ENCODE measurements around the gene LOXL4. TPM values are rescaled to one million over a fixed set of nuclear protein-coding genes. Genes with fewer than 3 reads are reported as not detected.

LOXL4 gene
- total RNA-seq, 1 experiment from 2014 or later, result 1.5 TPM

DNA sequence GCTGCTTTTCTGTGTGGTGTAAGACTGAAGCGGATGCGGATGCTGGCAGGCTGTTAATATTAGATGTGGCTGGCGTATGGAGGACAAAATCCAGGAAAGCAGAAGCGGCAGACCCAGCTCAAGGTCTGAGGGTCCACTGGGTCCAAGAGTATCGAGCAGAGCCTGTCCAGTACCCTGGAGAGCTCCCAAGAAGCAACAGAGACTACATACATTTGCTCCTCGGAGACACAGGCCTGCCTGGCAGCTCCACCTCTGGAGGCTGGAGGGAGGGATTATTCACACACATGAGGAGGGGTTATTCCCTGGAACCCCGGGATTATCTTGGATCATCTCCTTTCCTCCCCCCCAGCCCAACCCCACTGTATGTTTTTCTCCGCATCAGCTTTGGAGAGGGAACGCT lies 31.3 kb upstream of the LOXL4 start:
- no peak for DNase-seq (ENCODE audit: low read depth)
- in situ Hi-C loops (cut with HindIII; ENCODE audit: low pct_unique_long_range_greater_than_20kb, low sequenced_read_pairs), result no loop called here

DNA sequence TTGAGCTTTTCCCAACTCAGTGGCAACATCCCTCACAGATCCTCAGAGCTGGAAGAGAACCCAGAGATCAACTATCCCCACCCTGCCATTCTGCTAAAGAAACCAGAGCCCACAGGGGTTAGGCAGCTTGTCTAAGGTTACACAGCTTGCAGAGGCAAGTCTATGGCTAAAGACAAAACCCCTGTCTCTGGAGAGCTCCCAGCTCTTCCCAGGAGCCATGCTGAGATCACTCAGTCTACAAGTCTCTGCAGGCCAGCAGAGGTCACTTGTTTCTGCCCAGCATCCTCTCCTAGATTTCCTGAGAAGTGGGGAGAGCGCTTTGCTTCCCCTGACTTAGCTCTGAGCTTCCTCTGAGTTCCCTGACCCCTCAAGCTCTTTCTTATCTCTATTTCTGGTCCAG lies 28.5 kb upstream of the LOXL4 start:
- in situ Hi-C loops (cut with HindIII; ENCODE audit: low pct_unique_long_range_greater_than_20kb, low sequenced_read_pairs), result no loop called here
- DNase-seq (ENCODE audit: low read depth), result no peak

DNA sequence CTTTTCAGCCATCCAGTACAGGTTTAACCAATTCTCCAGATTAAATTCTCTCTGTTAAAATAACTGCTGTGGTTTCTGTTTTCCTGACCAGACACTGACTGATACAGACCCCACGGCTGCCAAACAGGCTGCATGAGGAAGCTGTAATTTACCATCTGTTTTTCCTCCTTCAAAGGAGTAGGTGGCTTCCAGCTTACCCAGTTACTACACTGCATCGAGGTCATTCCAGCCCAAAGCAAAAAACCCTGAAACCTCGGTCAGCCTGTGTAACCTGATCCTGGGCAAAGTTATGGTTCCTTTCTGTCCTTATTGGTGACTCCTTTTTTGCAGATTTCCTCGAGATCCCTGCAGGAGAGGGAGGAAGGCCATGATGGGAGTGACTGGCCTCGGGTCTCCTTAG lies 27.9 kb upstream of the LOXL4 start:
- no peak for DNase-seq (ENCODE audit: low read depth)
- in situ Hi-C loops (cut with HindIII; ENCODE audit: low pct_unique_long_range_greater_than_20kb, low sequenced_read_pairs), result no loop called here

GRCh38 chr10:98295401-98295811 lies 27.4 kb upstream of the LOXL4 start:
- no peak for DNase-seq (ENCODE audit: low read depth)
- in situ Hi-C loops (cut with HindIII; ENCODE audit: low pct_unique_long_range_greater_than_20kb, low sequenced_read_pairs), result no loop called here

GRCh38 chr10:98294270-98294627 lies 26.3 kb upstream of the LOXL4 start:
- in situ Hi-C loops (cut with HindIII; ENCODE audit: low pct_unique_long_range_greater_than_20kb, low sequenced_read_pairs), result no loop called here

GRCh38 chr10:98293550-98294269 lies 25.7 kb upstream of the LOXL4 start:
- in situ Hi-C loops (cut with HindIII; ENCODE audit: low pct_unique_long_range_greater_than_20kb, low sequenced_read_pairs), result no loop called here
- DNase-seq (ENCODE audit: low read depth), result no peak

More at GRCh38 chr10:98294270-98294627, 26.3 kb upstream of the LOXL4 start:
- DNase-seq (ENCODE audit: low read depth), result no peak

- DNase-seq (ENCODE audit: low read depth), result no peak
- in situ Hi-C loops (cut with HindIII; ENCODE audit: low pct_unique_long_range_greater_than_20kb, low sequenced_read_pairs), result no loop called here
These were observed 25.0 kb upstream of the LOXL4 start for GRCh38 chr10:98292971-98293370.

DNA sequence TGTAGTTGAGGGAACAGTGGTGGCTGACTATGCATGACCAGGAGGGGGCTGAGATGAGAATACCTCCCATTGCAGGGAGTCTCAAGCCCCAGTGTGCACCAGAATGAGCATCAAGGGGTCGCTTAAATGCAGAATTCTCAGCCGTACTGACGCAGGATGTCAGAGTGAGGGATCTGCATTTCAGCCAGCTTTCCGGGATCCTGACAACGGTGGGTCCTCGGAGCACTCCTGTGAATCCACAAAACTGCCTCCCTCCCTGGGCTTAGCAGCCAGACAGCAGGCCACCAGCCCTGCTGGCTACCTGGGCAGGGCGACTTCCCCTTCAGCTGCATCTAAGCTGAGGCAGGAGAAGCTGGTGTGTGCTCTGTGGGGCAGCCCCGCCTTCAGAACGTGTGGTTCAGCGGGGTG lies 21.8 kb upstream of the LOXL4 start:
- in situ Hi-C loops (cut with HindIII; ENCODE audit: low pct_unique_long_range_greater_than_20kb, low sequenced_read_pairs), result no loop called here
- DNase-seq (ENCODE audit: low read depth), result no peak

DNA sequence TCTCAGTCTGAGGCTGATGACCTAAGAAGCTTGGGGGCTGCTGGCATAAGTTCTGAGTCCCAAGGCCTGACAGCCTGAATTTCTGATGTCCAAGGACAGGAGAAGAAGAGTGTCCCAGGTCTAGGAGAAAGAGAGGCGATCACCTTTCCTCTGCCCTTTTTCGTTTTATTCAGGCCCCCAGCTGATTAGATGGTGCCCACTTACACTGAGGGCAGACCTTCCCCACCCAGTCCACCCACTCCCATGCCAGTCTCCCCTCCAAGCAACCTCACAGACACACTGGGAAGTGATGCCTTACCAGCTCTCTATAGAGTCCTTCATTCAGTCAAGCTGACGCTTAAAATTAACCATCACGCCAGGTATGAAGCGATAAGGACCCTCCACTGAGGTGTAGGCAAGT lies 19.3 kb upstream of the LOXL4 start:
- in situ Hi-C loops (cut with HindIII; ENCODE audit: low pct_unique_long_range_greater_than_20kb, low sequenced_read_pairs), result no loop called here
- no peak for DNase-seq (ENCODE audit: low read depth)

GRCh38 chr10:98286419-98286818 lies 18.4 kb upstream of the LOXL4 start:
- no peak for DNase-seq (ENCODE audit: low read depth)
- in situ Hi-C loops (cut with HindIII; ENCODE audit: low pct_unique_long_range_greater_than_20kb, low sequenced_read_pairs), result no loop called here

DNA sequence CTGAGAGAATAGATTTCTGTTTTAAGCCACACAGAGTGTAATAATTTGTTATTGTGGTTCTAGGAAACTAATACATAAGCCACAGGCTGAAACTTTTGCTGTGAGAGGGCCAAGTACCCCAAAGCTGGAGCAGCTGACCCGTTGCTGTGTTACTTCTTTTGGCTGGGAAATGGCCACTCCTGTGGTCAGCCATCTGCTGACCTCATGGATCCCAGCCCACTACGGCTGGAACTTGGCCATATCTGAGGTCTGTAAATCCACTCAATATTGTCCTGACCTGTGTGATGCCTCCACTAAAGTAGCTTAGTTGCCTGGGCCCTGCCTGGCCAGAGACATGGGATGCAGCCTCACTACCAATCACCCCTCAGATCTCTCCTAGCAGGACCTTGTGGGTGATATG lies 17.4 kb upstream of the LOXL4 start:
- no peak for DNase-seq (ENCODE audit: low read depth)
- in situ Hi-C loops (cut with HindIII; ENCODE audit: low pct_unique_long_range_greater_than_20kb, low sequenced_read_pairs), result no loop called here

DNA sequence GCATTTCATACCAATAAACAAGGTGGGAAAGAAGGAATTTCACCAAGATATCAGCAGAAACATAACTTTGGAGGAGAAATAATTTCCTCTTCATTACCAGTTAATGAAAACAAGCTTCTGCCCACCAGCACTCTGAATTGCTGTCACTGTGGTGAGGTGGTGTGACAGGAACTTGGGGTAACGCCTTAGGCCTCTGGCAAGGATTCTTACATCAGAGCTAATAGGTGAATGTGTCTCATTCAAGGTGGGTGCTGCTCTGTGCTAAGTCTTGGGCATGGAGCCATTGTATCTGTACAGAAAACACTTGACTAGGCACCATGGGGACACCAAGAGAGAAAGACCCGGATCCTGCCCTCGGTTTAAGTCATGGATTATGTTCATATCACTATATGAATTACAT lies 8.3 kb upstream of the LOXL4 start:
- in situ Hi-C loops (cut with HindIII; ENCODE audit: low pct_unique_long_range_greater_than_20kb, low sequenced_read_pairs), result no loop called here
- no peak for DNase-seq (ENCODE audit: low read depth)

GRCh38 chr10:98274562-98274961 lies 6.6 kb upstream of the LOXL4 start:
- no peak for DNase-seq (ENCODE audit: low read depth)
- in situ Hi-C loops (cut with HindIII; ENCODE audit: low pct_unique_long_range_greater_than_20kb, low sequenced_read_pairs), result no loop called here

GRCh38 chr10:98273057-98273850 lies 5.3 kb upstream of the LOXL4 start:
- no peak for DNase-seq (ENCODE audit: low read depth)
- in situ Hi-C loops (cut with HindIII; ENCODE audit: low pct_unique_long_range_greater_than_20kb, low sequenced_read_pairs), result no loop called here

DNA sequence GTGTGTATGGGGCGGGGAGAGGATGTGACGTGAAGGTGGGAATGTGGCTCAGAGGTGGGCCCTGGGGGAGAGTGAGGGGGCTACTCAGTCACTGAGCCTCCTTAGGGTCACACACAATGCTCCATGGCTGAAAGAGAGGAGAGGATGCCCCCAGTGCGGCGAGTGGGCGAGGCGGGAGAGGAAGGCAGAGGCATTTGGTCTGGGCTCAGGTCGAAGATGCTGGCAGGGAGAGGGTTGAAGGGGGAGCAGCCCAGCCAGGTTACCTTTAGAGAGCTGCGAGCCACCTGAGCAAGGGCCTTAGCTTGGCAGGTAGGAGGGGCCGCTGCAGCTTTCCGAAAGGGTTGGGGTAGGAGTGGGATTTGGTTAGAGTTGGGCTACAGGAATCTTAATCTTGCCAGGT lies 4.7 kb upstream of the LOXL4 start:
- in situ Hi-C loops (cut with HindIII; ENCODE audit: low pct_unique_long_range_greater_than_20kb, low sequenced_read_pairs), result no loop called here
- no peak for DNase-seq (ENCODE audit: low read depth)

DNA sequence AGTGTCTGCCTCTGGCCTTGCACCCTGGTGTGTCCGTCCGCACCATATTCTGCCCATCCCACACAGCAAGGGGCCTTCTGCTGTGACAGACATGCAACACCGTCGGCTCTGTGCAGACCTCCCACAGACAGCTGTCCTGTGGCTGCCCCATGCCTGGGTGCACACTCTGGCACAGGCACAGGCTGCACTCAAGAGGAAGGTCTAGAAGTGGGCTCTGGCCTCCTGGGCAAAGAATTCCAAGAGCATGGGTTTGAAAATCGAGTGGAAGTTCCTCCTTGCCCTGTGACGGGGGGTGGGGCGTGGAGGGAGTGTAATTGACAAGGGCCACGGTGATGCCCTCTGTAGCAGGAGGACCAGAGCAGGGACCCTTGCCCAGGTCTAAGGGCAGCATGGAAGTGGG lies 4.3 kb upstream of the LOXL4 start:
- no peak for DNase-seq (ENCODE audit: low read depth)
- in situ Hi-C loops (cut with HindIII; ENCODE audit: low pct_unique_long_range_greater_than_20kb, low sequenced_read_pairs), result no loop called here

DNA sequence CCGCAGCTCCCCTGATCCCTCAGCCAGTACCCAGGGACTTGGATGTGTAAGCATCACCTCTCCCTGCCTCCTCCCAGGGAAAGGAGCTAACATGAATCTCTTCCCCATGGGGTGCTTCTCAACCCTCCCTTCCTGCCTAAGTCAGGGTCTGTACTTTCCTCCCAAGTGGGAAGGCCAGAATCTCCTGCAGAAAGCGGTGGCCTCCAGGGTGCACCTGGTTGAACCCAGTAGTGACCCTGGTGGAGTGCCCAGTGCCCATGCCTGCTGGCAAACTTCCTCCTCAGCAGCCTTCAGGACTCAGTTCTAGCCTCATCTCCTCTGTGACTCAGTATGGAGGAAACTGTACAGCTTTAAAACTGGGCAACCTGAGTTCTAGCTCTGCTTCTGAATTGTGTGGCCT lies 2.8 kb upstream of the LOXL4 start:
- DNase-seq (ENCODE audit: low read depth), result no peak
- in situ Hi-C loops (cut with HindIII; ENCODE audit: low pct_unique_long_range_greater_than_20kb, low sequenced_read_pairs), result no loop called here

- in situ Hi-C loops (cut with HindIII; ENCODE audit: low pct_unique_long_range_greater_than_20kb, low sequenced_read_pairs), result no loop called here
- DNase-seq (ENCODE audit: low read depth), result no peak
These were observed 2.2 kb upstream of the LOXL4 start for GRCh38 chr10:98270073-98270740.

- in situ Hi-C loops (cut with HindIII; ENCODE audit: low pct_unique_long_range_greater_than_20kb, low sequenced_read_pairs), result no loop called here
- DNase-seq (ENCODE audit: low read depth), result peak; percentile 89
These were observed 1.5 kb upstream of the LOXL4 start for GRCh38 chr10:98269435-98269912.

Data from Caki2 (cell line).